ENCODE measurements around the gene SLC16A4.
A peak's percentile ranks its signal among the peaks of the same experiment; 100 is the strongest.
"Not testable (repeated sequence)": the region's sequence is repeated elsewhere in the genome, so short reads cannot be mapped to it uniquely, and the experiment has no call there.

The SLC16A4 gene

GRCh38 chr1:110390692-110391245 lies at the start of gene SLC16A4:
SLC16A4 (minus strand) TSS chr1:110391026; CDS start chr1:110389323, 1,703 bp downstream.
- DNase-seq (ENCODE audit: extremely low spot score, insufficient read length, low read depth) = no peak
- FAIRE-seq = no peak

- DNase-seq (ENCODE audit: extremely low spot score, insufficient read length, low read depth); FAIRE-seq: not testable (repeated sequence)
These were observed 49.0 kb upstream of the SLC16A4 start for GRCh38 chr1:110439873-110440272.

GRCh38 chr1:110438893-110439292 lies 48.1 kb upstream of the SLC16A4 start:
- DNase-seq (ENCODE audit: extremely low spot score, insufficient read length, low read depth) = no peak

GRCh38 chr1:110437645-110438299 lies 46.9 kb upstream of the SLC16A4 start:
- not testable (repeated sequence) for DNase-seq (ENCODE audit: extremely low spot score, insufficient read length, low read depth); FAIRE-seq

More at GRCh38 chr1:110438893-110439292, 48.1 kb upstream of the SLC16A4 start:
- FAIRE-seq = no peak

GRCh38 chr1:110436635-110437034 lies 45.8 kb upstream of the SLC16A4 start:
- FAIRE-seq (no peak), DNase-seq (ENCODE audit: extremely low spot score, insufficient read length, low read depth) (no peak)

- no peak for FAIRE-seq
- no peak for DNase-seq (ENCODE audit: extremely low spot score, insufficient read length, low read depth)
These were observed 44.1 kb upstream of the SLC16A4 start for GRCh38 chr1:110434946-110435345.

- DNase-seq (ENCODE audit: extremely low spot score, insufficient read length, low read depth) (no peak), FAIRE-seq (no peak)
These were observed 43.0 kb upstream of the SLC16A4 start for GRCh38 chr1:110433803-110434202.

GRCh38 chr1:110433213-110433612 lies 42.4 kb upstream of the SLC16A4 start:
- DNase-seq (ENCODE audit: extremely low spot score, insufficient read length, low read depth) = no peak
- FAIRE-seq = no peak

GRCh38 chr1:110430901-110431300 lies 40.1 kb upstream of the SLC16A4 start:
- FAIRE-seq = no peak
- no peak for DNase-seq (ENCODE audit: extremely low spot score, insufficient read length, low read depth)

- no peak for DNase-seq (ENCODE audit: extremely low spot score, insufficient read length, low read depth)
- FAIRE-seq = no peak
These were observed 39.5 kb upstream of the SLC16A4 start for GRCh38 chr1:110430366-110430765.

GRCh38 chr1:110428946-110429345 lies 38.1 kb upstream of the SLC16A4 start:
- DNase-seq (ENCODE audit: extremely low spot score, insufficient read length, low read depth) (no peak), FAIRE-seq (no peak)

- no peak for DNase-seq (ENCODE audit: extremely low spot score, insufficient read length, low read depth)
- no peak for FAIRE-seq
These were observed 36.0 kb upstream of the SLC16A4 start for GRCh38 chr1:110426854-110427253.

- FAIRE-seq = no peak
- DNase-seq (ENCODE audit: extremely low spot score, insufficient read length, low read depth) = no peak
These were observed 34.9 kb upstream of the SLC16A4 start for GRCh38 chr1:110425612-110426152.

GRCh38 chr1:110424699-110425611 lies 34.1 kb upstream of the SLC16A4 start:
- DNase-seq (ENCODE audit: extremely low spot score, insufficient read length, low read depth) (no peak), FAIRE-seq (no peak)

- DNase-seq (ENCODE audit: extremely low spot score, insufficient read length, low read depth) (no peak), FAIRE-seq (no peak)
These were observed 30.3 kb upstream of the SLC16A4 start for GRCh38 chr1:110420874-110421793.

GRCh38 chr1:110420023-110420662 lies 29.3 kb upstream of the SLC16A4 start:
- FAIRE-seq (no peak), DNase-seq (ENCODE audit: extremely low spot score, insufficient read length, low read depth) (no peak)

- no peak for FAIRE-seq
- DNase-seq (ENCODE audit: extremely low spot score, insufficient read length, low read depth) = no peak
These were observed 27.9 kb upstream of the SLC16A4 start for GRCh38 chr1:110418729-110419128.

- DNase-seq (ENCODE audit: extremely low spot score, insufficient read length, low read depth); FAIRE-seq: not testable (repeated sequence)
These were observed 22.2 kb upstream of the SLC16A4 start for GRCh38 chr1:110413045-110413444.

GRCh38 chr1:110412576-110412975 lies 21.8 kb upstream of the SLC16A4 start:
- DNase-seq (ENCODE audit: extremely low spot score, insufficient read length, low read depth) = no peak
- peak; percentile 69 for FAIRE-seq

Data from GM18507 (cell line).